ENCODE results near the gene SLC25A6. TPM values are rescaled to one million over a fixed set of nuclear protein-coding genes. Genes with fewer than 3 reads are reported as not detected.

SLC25A6 gene
- total and polyA plus RNA-seq, 9 of the 15 experiments (the other 6 are each of a cell fraction or from before 2014, with no cell fraction given) = 24.6 to 330 (median 129) TPM

GRCh38 chrX:1391707-1392375, at the start of gene SLC25A6 (continued):
- no peak for TF ChIP-seq CREB5 (CRISPR knock-in tag; IDR thresholded peaks at IDR 0.05)
- TF ChIP-seq TFE3 (CRISPR knock-in tag; IDR thresholded peaks at IDR 0.05) = peak; percentile 99
- no peak for TF ChIP-seq ZNF274 (IDR thresholded peaks at IDR 0.05; ENCODE audit: borderline replicate concordance, low read depth, low read length)
- no peak for TF ChIP-seq FOS (IDR thresholded peaks at IDR 0.05; ENCODE audit: extremely low read depth, insufficient read length)
- TF ChIP-seq NCOR1 (IDR thresholded peaks at IDR 0.05) = 0 out of 2 replicates have a peak, but pooled peaks have one; percentile 13
- peak; percentile 34; the same call in 1 of the 2 replicates for TF ChIP-seq HCFC1 (IDR thresholded peaks at IDR 0.05; ENCODE audit: low read depth, low read length)
- TF ChIP-seq TFAM (CRISPR knock-in tag; conservative IDR thresholded peaks at IDR 0.05) = no peak
- no peak for TF ChIP-seq GATAD2B (IDR thresholded peaks at IDR 0.05; ENCODE audit: borderline replicate concordance)
- no peak; the same call in 1 of the 2 replicates for TF ChIP-seq ETS1 (conservative IDR thresholded peaks at IDR 0.05; ENCODE audit: control insufficient read depth, low read depth, low read length)
- no peak for TF ChIP-seq FOXP4 (CRISPR knock-in tag; IDR thresholded peaks at IDR 0.05; ENCODE audit: borderline replicate concordance)
- no peak for TF ChIP-seq THRA (IDR thresholded peaks at IDR 0.05)
- TF ChIP-seq ARID3A (IDR thresholded peaks at IDR 0.05; ENCODE audit: borderline replicate concordance, low read depth, low read length) = no peak
- TF ChIP-seq TFAP4 (CRISPR knock-in tag; IDR thresholded peaks at IDR 0.05; ENCODE audit: borderline replicate concordance) = peak; percentile 58; the same call in 1 of the 2 replicates
- TF ChIP-seq MCM2 (IDR thresholded peaks at IDR 0.05; ENCODE audit: low read depth) = no peak
- TF ChIP-seq ZKSCAN8 (CRISPR knock-in tag; IDR thresholded peaks at IDR 0.05) = no peak
- TF ChIP-seq MECOM (CRISPR knock-in tag; IDR thresholded peaks at IDR 0.05) = no peak
- no peak for TF ChIP-seq EP300 (IDR thresholded peaks at IDR 0.05; ENCODE audit: low read length)

All from K562 (cell line).